AG09319 (cell line): Measurements from ENCODE around the gene FADD.
A peak's percentile ranks its signal among the peaks of the same experiment; 100 is the strongest.

ENCODE experiments used
- DNase-seq: peaks from one replicate; pipeline ENCODE4 v3.0.0-alpha.2; 2010; ENCODE audit warnings: low read depth; ENCODE audit errors: extremely low read depth
- TF ChIP-seq, protein P1 (sequence below): IDR thresholded peaks from 2 replicates; pipeline ENCODE4 v1.5.1; 2011; ENCODE audit warnings: low read depth, mild to moderate bottlenecking, inconsistent platforms, low read length, moderate library complexity

Gene FADD

DNA sequence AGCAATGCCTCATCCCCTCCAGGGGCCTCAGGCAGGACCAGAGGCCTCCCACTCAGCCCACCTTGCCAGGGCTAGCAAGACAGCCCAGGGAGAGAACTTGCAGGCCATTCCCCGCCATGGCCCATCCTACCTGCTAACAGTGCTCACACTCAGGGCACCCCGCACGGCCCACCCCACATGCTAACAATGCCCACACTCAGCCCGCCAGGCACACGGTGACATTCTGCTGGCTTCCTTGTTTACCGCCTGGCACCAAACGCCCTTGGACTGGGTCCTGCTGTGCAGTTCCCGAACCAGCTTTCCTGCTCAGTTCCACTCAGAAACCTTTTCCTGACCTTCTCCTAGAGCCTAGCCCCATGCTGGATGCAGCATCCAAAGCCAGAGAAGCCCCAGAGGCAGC is 33.5 kb upstream of the FADD start:
- TF ChIP-seq, protein P1, sequence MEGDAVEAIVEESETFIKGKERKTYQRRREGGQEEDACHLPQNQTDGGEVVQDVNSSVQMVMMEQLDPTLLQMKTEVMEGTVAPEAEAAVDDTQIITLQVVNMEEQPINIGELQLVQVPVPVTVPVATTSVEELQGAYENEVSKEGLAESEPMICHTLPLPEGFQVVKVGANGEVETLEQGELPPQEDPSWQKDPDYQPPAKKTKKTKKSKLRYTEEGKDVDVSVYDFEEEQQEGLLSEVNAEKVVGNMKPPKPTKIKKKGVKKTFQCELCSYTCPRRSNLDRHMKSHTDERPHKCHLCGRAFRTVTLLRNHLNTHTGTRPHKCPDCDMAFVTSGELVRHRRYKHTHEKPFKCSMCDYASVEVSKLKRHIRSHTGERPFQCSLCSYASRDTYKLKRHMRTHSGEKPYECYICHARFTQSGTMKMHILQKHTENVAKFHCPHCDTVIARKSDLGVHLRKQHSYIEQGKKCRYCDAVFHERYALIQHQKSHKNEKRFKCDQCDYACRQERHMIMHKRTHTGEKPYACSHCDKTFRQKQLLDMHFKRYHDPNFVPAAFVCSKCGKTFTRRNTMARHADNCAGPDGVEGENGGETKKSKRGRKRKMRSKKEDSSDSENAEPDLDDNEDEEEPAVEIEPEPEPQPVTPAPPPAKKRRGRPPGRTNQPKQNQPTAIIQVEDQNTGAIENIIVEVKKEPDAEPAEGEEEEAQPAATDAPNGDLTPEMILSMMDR: no peak
- no peak for DNase-seq

DNA sequence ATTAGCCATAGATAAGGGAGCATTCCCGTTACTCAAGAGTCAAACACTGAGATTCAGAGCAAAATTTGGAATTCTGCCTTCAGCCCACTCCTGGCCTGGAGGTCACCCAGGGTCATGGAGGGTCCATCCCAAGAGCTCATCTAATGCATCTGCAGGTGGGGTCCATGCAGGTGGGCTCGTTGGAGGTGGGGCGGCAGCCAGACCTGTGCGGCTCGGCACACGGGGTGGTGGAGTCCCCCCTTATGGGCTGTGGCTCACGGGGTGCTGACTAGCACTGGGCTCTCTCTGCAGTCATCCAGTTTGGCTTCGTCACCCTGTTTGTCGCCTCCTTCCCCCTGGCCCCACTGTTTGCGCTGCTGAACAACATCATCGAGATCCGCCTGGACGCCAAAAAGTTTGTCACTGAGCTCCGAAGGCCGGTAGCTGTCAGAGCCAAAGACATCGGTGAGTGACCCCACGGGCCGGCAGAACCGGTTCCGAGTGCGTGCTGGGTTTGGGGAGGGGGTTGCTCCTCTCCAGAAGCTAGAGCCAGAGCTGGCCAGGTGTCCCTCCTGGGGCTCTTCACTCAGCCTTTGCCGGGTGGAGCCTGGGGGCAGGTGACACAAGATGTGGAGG is 32.4 kb upstream of the FADD start:
- no peak for DNase-seq
- TF ChIP-seq, protein P1: no peak

DNA sequence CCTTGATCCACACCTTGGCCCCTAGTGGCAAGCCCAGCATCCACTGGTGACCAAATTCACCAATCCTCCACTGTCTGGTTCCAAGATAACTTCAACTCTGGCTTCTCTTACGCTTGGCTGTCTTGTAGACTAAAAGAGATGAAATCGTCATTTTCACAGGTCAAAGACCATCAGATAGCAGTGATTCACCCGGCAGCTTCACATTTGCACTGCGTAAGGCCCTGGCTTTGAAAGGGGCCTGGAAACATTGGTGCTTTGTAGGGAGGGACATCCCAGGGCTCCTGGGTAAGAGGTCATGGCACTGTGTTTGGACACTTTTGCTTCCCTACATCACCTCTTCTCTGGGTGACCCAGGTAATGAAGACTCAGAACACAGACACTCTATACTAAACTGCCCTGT is 30.1 kb upstream of the FADD start:
- TF ChIP-seq, protein P1: no peak
- DNase-seq: no peak

DNA sequence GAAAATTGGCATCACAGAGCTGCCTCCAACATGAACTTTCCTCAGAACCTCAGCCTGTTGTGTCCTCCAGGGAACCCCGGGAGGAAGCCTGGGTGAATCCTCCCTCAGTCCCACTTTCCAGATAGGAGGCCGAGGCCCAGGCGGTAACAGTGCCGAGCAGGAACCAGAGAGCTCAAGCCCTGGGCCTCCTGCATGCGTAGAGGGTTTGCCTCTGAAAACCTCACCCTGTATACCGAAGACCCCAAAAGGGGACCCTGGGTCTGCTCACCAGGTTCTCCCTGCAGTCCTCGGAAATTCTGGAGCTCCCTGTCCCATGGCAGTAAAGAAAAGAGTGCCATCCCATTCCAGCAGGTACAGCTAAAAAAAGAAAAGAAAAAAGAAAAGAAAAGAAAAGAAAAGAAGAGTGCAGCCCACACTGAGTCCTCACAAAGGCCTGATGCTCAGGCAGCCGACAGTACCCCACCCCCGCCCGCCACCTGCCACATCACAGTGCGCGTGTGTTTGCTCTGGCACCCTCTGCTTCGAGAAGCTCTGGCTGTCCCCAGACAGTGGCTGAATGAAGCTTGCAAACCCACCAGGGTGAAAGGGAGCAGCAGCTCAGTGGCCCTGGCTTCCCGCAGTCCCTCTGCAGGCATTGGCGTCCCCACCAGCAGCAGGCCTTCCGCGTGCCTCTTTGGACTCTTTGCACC is 28.4 kb upstream of the FADD start:
- no peak for DNase-seq
- TF ChIP-seq, protein P1: no peak

- no peak for DNase-seq
- TF ChIP-seq, protein P1: no peak
These were observed 27.8 kb upstream of the FADD start for GRCh38 chr11:70175236-70175698.

GRCh38 chr11:70176940-70177689 is 26.0 kb upstream of the FADD start:
- no peak for DNase-seq
- TF ChIP-seq, protein P1: peak; percentile 43

DNA sequence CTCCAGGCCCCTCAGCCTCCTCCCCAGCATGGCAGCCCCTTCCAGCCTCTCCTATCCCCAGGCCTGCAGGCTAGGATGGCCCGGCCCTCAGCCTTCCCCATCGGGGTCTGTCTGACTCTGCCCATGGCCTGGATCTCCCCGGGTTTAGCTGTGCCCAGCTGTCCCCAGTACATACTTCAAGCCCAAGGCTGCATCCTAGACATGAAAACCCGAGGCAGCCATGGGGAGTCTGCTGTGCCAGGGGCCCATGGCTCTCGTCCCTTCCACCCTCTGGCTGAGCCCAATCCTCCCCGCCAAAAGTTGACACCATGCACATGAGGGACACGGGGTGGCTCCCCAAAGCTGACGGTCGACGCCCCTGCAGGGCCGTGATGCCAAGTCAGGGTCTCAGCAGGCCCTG is 22.2 kb upstream of the FADD start:
- DNase-seq: no peak
- TF ChIP-seq, protein P1: no peak
